Peyer's patch (tissue), 4 donors: Measurements from ENCODE around the gene IGFBP6.

Experiments used
- CTCF ChIP-seq, 6 experiments: fragments of 450-650 bp in 4 of 6; fragments of 200-600 bp in 2 of 6; sonication (generic) in 1 of 6; IDR thresholded peaks; one replicate each; pipeline ENCODE4 v1.5.1; 2017 to 2019; ENCODE audit warnings: antibody characterized with exemption in 6 of 6, mild to moderate bottlenecking in 3 of 6, moderate library complexity in 1 of 6
- POLR2A ChIP-seq, 2 donors: fragments of 450-650 bp; IDR thresholded peaks; one replicate each; pipeline ENCODE4 v1.5.1; 2017; ENCODE audit warnings: antibody characterized with exemption in 2 of 2, mild to moderate bottlenecking in 2 of 2, moderate library complexity in 2 of 2

- TF ChIP-seq CTCF (IDR thresholded peaks at IDR 0.05): no peak
- no peak for TF ChIP-seq POLR2A (IDR thresholded peaks at IDR 0.05)
Measured at GRCh38 chr12:53052419-53053217, 44.8 kb upstream of the IGFBP6 start.
